ENCODE results near the gene LST1.

The LST1 gene

DNA sequence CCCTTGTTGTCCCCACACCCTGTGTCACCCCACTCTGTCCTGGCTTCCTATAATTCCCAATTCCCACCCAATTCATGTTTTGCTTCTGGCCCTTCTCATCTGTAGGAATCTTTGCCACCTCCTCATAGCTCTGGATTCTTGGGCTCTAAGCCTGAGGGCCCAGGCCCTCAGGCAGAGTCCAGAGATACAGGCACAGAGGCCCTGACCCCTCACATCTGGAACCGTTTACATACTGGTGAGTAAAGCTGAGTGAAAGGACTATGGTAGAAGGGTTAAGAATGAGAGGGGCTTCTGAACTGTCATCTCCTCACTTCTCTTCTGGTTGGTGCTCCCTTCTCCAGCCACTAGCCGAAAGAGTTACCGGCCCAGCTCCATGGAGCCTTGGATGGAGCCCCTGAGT is 48.1 kb downstream of the LST1 start:
- H3K4me1 ChIP-seq (ENCODE audit: control insufficient read depth, insufficient read depth, low read length), result no peaks in the 10 kb centered on the region
- H3K36me3 ChIP-seq (ENCODE audit: control insufficient read depth, insufficient read depth, low read length), result peaks cover 56% of the 10 kb centered on the region
- H3K9ac ChIP-seq (ENCODE audit: low read length), result no peak overlapping the region
- H3K27me3 ChIP-seq (ENCODE audit: control insufficient read depth, insufficient read depth, low read length), result no peaks in the 10 kb centered on the region
- no peak overlapping the region for H3K4me3 ChIP-seq (ENCODE audit: low read length)
- no peak overlapping the region for H3K27ac ChIP-seq (ENCODE audit: low read depth, low read length)

DNA sequence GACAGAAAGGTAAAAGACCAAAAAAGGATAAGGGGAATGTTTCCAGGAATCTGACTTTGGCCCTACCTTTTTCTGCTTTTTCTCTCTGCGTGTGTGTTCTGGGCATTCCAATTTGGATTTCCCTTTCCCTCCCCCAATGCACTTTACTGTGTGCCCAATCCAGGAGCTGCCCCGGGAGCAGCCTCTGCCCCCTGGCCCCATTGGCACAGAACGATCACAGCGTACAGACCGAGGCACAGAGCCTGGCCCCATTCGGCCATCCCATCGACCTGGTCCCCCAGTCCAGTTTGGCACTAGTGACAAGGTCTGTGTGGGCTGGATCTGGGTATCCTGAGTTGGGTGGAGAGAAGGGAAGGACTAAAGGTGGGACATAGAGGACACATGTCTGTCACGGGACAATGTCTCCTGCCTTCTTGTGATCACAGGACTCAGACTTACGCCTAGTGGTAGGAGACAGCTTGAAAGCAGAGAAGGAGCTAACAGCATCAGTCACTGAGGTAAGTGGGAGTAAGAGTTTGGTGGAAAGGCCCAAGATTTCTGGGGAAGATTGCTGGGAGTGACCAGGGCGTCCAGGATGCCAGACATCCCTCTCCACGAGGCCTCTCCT is 49.0 kb downstream of the LST1 start:
- no peaks in the 10 kb centered on the region for H3K27me3 ChIP-seq (ENCODE audit: control insufficient read depth, insufficient read depth, low read length)
- peaks cover 59% of the 10 kb centered on the region for H3K36me3 ChIP-seq (ENCODE audit: control insufficient read depth, insufficient read depth, low read length)
- no peaks in the 10 kb centered on the region for H3K4me1 ChIP-seq (ENCODE audit: control insufficient read depth, insufficient read depth, low read length)
- H3K27ac ChIP-seq (ENCODE audit: low read depth, low read length), result no peak overlapping the region
- no peak overlapping the region for H3K9ac ChIP-seq (ENCODE audit: low read length)
- H3K4me3 ChIP-seq (ENCODE audit: low read length), result no peak overlapping the region

DNA sequence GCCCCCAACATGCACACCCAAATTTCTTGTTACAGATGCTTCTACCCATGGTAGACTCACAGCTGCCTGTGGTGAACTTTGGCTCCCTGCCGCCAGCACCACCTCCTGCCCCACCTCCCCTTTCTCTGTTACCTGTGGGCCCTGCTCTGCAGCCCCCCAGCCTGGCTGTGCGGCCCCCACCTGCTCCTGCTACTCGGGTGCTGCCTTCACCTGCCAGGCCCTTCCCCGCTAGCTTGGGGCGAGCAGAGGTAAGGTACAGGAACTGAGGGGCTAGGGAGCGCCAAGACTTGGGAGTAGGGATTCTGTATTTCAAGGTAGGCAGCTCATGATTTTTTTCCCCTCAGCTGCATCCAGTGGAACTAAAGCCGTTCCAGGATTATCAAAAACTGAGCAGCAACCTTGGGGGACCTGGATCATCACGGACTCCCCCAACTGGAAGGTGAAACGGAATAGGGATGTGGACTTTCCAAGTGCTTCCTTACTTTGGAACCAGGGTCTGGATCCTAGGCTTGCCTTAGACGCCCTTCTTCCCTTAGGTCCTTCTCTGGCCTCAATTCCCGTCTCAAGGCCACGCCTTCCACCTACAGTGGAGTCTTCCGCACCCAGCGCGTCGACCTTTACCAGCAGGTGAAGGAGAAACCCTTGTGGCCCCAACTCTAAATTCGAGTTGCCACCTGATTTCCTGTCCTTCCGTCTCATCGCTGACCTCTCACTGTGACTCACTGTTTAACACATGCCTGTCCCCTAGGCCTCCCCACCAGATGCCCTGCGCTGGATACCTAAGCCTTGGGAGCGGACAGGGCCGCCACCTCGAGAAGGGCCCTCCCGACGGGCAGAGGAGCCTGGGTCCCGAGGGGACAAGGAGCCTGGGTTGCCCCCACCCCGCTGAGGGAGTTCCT is 50.9 kb downstream of the LST1 start:
- no peak overlapping the region for H3K9ac ChIP-seq (ENCODE audit: low read length)
- H3K4me3 ChIP-seq (ENCODE audit: low read length), result no peak overlapping the region
- H3K36me3 ChIP-seq (ENCODE audit: control insufficient read depth, insufficient read depth, low read length), result peaks cover 67% of the 10 kb centered on the region
- H3K4me1 ChIP-seq (ENCODE audit: control insufficient read depth, insufficient read depth, low read length), result no peaks in the 10 kb centered on the region
- no peak overlapping the region for H3K27ac ChIP-seq (ENCODE audit: low read depth, low read length)
- no peaks in the 10 kb centered on the region for H3K27me3 ChIP-seq (ENCODE audit: control insufficient read depth, insufficient read depth, low read length)

Data from rectal smooth muscle tissue (tissue), 1 donor.